Measurements from ENCODE around the gene BBS9.

BBS9 gene

GRCh38 chr7:33193308-33193864 is 64.0 kb downstream of the BBS9 start:
- TF ChIP-seq ZFX (IDR thresholded peaks at IDR 0.05; ENCODE audit: borderline replicate concordance), result no peak
- TF ChIP-seq, protein P1, sequence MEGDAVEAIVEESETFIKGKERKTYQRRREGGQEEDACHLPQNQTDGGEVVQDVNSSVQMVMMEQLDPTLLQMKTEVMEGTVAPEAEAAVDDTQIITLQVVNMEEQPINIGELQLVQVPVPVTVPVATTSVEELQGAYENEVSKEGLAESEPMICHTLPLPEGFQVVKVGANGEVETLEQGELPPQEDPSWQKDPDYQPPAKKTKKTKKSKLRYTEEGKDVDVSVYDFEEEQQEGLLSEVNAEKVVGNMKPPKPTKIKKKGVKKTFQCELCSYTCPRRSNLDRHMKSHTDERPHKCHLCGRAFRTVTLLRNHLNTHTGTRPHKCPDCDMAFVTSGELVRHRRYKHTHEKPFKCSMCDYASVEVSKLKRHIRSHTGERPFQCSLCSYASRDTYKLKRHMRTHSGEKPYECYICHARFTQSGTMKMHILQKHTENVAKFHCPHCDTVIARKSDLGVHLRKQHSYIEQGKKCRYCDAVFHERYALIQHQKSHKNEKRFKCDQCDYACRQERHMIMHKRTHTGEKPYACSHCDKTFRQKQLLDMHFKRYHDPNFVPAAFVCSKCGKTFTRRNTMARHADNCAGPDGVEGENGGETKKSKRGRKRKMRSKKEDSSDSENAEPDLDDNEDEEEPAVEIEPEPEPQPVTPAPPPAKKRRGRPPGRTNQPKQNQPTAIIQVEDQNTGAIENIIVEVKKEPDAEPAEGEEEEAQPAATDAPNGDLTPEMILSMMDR (IDR thresholded peaks at IDR 0.05), result no peak
- no peak overlapping the region for H3K27ac ChIP-seq

GRCh38 chr7:33195264-33195663 is 65.9 kb downstream of the BBS9 start:
- no peak for TF ChIP-seq ZFX (IDR thresholded peaks at IDR 0.05; ENCODE audit: borderline replicate concordance)
- no peak overlapping the region for H3K27ac ChIP-seq

GRCh38 chr7:33196221-33196620 is 66.9 kb downstream of the BBS9 start:
- no peak for TF ChIP-seq ZFX (IDR thresholded peaks at IDR 0.05; ENCODE audit: borderline replicate concordance)
- TF ChIP-seq, protein P1 (IDR thresholded peaks at IDR 0.05), result no peak
- H3K27ac ChIP-seq, result no peak overlapping the region

- TF ChIP-seq, protein P1 (IDR thresholded peaks at IDR 0.05), result no peak
- no peak for TF ChIP-seq ZFX (IDR thresholded peaks at IDR 0.05; ENCODE audit: borderline replicate concordance)
- no peak overlapping the region for H3K27ac ChIP-seq
Measured at GRCh38 chr7:33200282-33200681, 70.9 kb downstream of the BBS9 start.

- no peak overlapping the region for H3K27ac ChIP-seq
- no peak for TF ChIP-seq ZFX (IDR thresholded peaks at IDR 0.05; ENCODE audit: borderline replicate concordance)
- TF ChIP-seq, protein P1 (IDR thresholded peaks at IDR 0.05), result no peak
Measured at GRCh38 chr7:33201821-33202220, 72.5 kb downstream of the BBS9 start.

DNA sequence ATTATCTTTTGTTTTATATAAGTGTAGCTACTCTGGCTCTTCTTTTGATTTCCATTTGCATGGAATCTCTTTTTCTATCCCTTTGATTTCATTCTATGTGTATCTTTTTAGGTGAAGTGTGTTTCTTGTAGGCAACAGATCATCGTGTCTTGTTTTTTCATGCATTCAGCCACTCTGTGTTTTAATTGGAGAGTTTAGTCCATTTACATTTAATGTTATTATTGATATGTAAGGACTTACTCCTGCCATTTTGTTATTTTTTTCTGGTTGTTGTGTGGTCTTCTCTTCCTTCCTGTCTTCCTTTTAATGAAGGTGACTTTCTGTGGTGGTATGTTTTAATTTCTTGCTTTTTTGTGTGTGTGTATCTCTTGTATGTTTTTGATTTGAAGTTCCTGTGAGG is 81.6 kb downstream of the BBS9 start:
- TF ChIP-seq ZFX (IDR thresholded peaks at IDR 0.05; ENCODE audit: borderline replicate concordance), result no peak
- TF ChIP-seq, protein P1 (IDR thresholded peaks at IDR 0.05), result no peak
- H3K27ac ChIP-seq, result no peak overlapping the region

- no peak for TF ChIP-seq ZFX (IDR thresholded peaks at IDR 0.05; ENCODE audit: borderline replicate concordance)
- TF ChIP-seq, protein P1 (IDR thresholded peaks at IDR 0.05), result no peak
- no peak overlapping the region for H3K27ac ChIP-seq
Measured at GRCh38 chr7:33212144-33212543, 82.8 kb downstream of the BBS9 start.

DNA sequence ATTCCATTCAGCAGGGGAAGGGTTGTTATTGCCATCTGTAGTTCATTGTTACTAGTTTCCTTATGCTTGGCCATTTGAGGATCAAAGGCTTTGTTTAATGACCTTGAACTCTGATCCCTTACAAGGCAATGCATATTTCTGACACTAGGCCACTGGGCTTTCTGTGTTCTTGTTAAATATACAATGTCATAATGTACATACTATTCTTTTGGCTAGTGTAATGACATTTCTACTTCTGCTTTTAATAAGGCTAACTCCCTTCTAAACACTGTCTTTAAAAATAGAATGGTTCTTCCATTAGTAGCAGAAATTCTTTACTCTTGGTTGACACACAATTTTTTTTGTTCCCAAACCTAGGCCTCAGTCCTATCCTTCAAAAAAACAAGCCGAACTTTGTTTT is 86.6 kb downstream of the BBS9 start:
- TF ChIP-seq, protein P1 (IDR thresholded peaks at IDR 0.05), result no peak
- no peak for TF ChIP-seq ZFX (IDR thresholded peaks at IDR 0.05; ENCODE audit: borderline replicate concordance)
- no peak overlapping the region for H3K27ac ChIP-seq
